ENCODE results near the gene CNPY3. TPM values are rescaled to one million over a fixed set of nuclear protein-coding genes. Genes with fewer than 3 reads are reported as not detected.
"Not testable (repeated sequence)": the region's sequence is repeated elsewhere in the genome, so short reads cannot be mapped to it uniquely, and the experiment has no call there.

Gene CNPY3
- total and polyA plus RNA-seq, 2 of the 13 experiments (the other 11 are each of a cell fraction or from before 2014, with no cell fraction given) = 42.3 to 60.2 TPM

DNA sequence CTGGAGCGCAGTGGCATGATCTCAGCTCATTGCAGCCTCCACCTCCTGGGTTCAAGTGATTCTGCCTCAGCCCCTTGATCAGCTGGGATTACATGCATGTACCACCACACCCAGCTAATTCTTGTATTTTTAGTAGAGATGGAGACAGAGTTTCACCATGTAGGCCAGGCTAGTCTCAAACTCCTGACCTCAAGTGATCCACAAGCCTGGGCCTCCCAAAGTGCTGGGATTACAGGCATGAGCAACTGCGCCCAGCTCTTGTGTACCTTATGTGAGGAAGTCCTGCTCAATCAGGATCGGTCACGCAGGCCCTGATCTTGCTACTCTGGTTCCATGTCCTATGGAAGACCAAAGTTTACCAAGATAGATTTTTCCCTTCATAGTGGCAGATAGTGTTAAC, 41.1 kb upstream of the CNPY3 start:
- H4K20me1 ChIP-seq (ENCODE audit: insufficient read depth, low read length); ATAC-seq; H3K27ac ChIP-seq (ENCODE audit: extremely low read length, insufficient read depth, low read length); H3K27me3 ChIP-seq (ENCODE audit: control insufficient read depth in 1 of 2, insufficient read depth in 2 of 2, low read length in 2 of 2); H3K9ac ChIP-seq (ENCODE audit: insufficient read depth, low read depth, low read length); DNase-seq (ENCODE audit: low spot score); H2AFZ ChIP-seq (ENCODE audit: low read length); FAIRE-seq; CTCF ChIA-PET (ENCODE audit: low intra/inter-chr PET ratio, low total read pairs); intact Hi-C loops (cut with micrococcal nuclease; ENCODE audit: unreplicated experiment); in situ Hi-C loops (cut with HindIII; ENCODE audit: extremely low pct_ligation_motif_present, low pct_unique_long_range_greater_than_20kb); H3K9me3 ChIP-seq (ENCODE audit: low read length); H3K4me3 ChIP-seq (replicated peaks in 1 of 3; ENCODE audit: insufficient read depth in 1 of 3, low read depth in 2 of 3, low read length in 3 of 3); H3K4me2 ChIP-seq (ENCODE audit: low read depth, low read length); BruUV-seq (replicated peaks): not testable (repeated sequence)
- Histone ChIP-seq H3K79me2 (ENCODE audit: insufficient read depth, low read length) (peaks cover 11% of the 10 kb centered on the region), H3K36me3 (replicated peaks in 1 of 2; ENCODE audit: control insufficient read depth in 1 of 2, insufficient read depth in 2 of 2, low read length in 2 of 2) (peaks cover 24 to 32% of the 10 kb centered on the region in 2 experiments), H3K4me1 (ENCODE audit: insufficient read depth, low read length) (peaks cover 44% of the 10 kb centered on the region)
- WGBS (ENCODE audit: low lambda C conversion rate) = 93% methylated on average over 4 of the region's 4 CpGs
- 0 out of 2 replicates have a peak, but pooled peaks have one; percentile 1 for TF ChIP-seq POLR2G (IDR thresholded peaks at IDR 0.05; ENCODE audit: low read depth, low read length)
- POLR2A ChIA-PET = interaction anchor here (7.3 kb wide), 1 partner anchor 8 kb away, joined by 147 read pairs; the partner anchor contains the start of gene RPL7L1

DNA sequence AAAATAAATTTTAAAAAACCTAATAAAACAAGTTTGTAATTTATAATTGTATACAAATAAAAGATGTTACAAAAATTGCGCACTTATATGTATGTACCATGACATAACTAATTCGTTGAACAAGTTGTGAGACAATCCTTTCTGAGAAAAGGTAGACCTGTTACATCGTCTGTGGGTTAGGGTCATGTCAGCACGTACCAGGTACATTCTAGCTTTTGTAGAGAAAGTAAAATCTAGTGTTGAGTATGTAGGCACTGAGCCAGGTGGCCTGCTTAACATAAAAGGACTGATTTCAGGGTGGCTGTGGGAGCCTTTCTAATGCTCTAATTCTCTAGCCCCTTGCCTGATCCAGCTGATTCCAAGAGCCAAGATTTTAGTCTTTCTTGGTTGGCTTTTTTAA, 39.5 kb upstream of the CNPY3 start:
- no peak for DNase-seq (ENCODE audit: low spot score)
- Histone ChIP-seq H2AFZ (ENCODE audit: low read length) (no peak overlapping the region), H4K20me1 (ENCODE audit: insufficient read depth, low read length) (no peaks in the 10 kb centered on the region), H3K4me2 (ENCODE audit: low read depth, low read length) (peak overlapping the region; percentile 89), H3K27me3 (ENCODE audit: control insufficient read depth in 1 of 2, insufficient read depth in 2 of 2, low read length in 2 of 2) (no peaks in the 10 kb centered on the region), H3K27ac (ENCODE audit: extremely low read length, insufficient read depth, low read length) (peak overlapping the region; percentile 94), H3K36me3 (replicated peaks in 1 of 2; ENCODE audit: control insufficient read depth in 1 of 2, insufficient read depth in 2 of 2, low read length in 2 of 2) (peaks cover 11 to 16% of the 10 kb centered on the region in 2 experiments), H3K4me3 (replicated peaks in 1 of 3; ENCODE audit: insufficient read depth in 1 of 3, low read depth in 2 of 3, low read length in 3 of 3) (peak overlapping the region; percentile 75 to 95 (median 86)), H3K4me1 (ENCODE audit: insufficient read depth, low read length) (peaks cover 44% of the 10 kb centered on the region), H3K9ac (ENCODE audit: insufficient read depth, low read depth, low read length) (peak overlapping the region; percentile 93), H3K79me2 (ENCODE audit: insufficient read depth, low read length) (no peaks in the 10 kb centered on the region), H3K9me3 (ENCODE audit: low read length) (no peaks in the 10 kb centered on the region)
- ATAC-seq = peak; percentile 4
- intact Hi-C loops (cut with micrococcal nuclease; ENCODE audit: unreplicated experiment) = loop anchor here (1.0 to 5.0 kb wide), 2 partner anchors 11 to 163 kb away; partner anchors contain the start of gene RPL7L1
- TF ChIP-seq ZSCAN12 (CRISPR knock-in tag; IDR thresholded peaks at IDR 0.05) (0 out of 2 replicates have a peak, but pooled peaks have one; percentile 8), ZFP36L1 (CRISPR knock-in tag; IDR thresholded peaks at IDR 0.05) (no peak), ZNF652 (CRISPR knock-in tag; IDR thresholded peaks at IDR 0.05; ENCODE audit: borderline replicate concordance, low read depth) (0 out of 2 replicates have a peak, but pooled peaks have one; percentile 3), ZNF775 (CRISPR knock-in tag; IDR thresholded peaks at IDR 0.05; ENCODE audit: borderline replicate concordance) (0 out of 2 replicates have a peak, but pooled peaks have one; percentile 4), ZNF124 (CRISPR knock-in tag; IDR thresholded peaks at IDR 0.05) (0 out of 2 replicates have a peak, but pooled peaks have one; percentile 9), KAT2B (IDR thresholded peaks at IDR 0.05; ENCODE audit: borderline replicate concordance, low read depth, low read length) (0 out of 2 replicates have a peak, but pooled peaks have one; percentile 2), CC2D1A (CRISPR knock-in tag; IDR thresholded peaks at IDR 0.05) (0 out of 2 replicates have a peak, but pooled peaks have one; percentile 60), ZBTB21 (CRISPR knock-in tag; IDR thresholded peaks at IDR 0.05) (0 out of 2 replicates have a peak, but pooled peaks have one; percentile 9), CEBPG (CRISPR knock-in tag; IDR thresholded peaks at IDR 0.05) (no peak), SOX13 (IDR thresholded peaks at IDR 0.05) (no peak), SOX13 (CRISPR knock-in tag; conservative IDR thresholded peaks at IDR 0.05 in 1 of 2, IDR thresholded peaks at IDR 0.05 in 1 of 2) (no peak), PHF5A (CRISPR knock-in tag; IDR thresholded peaks at IDR 0.05; ENCODE audit: low read depth, unreplicated experiment) (peak; percentile 38)
- TF ChIP-seq, protein P1, sequence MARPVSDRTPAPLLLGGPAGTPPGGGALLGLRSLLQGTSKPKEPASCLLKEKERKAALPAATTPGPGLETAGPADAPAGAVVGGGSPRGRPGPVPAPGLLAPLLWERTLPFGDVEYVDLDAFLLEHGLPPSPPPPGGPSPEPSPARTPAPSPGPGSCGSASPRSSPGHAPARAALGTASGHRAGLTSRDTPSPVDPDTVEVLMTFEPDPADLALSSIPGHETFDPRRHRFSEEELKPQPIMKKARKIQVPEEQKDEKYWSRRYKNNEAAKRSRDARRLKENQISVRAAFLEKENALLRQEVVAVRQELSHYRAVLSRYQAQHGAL (CRISPR knock-in tag; IDR thresholded peaks at IDR 0.05; ENCODE audit: not compliant biosample characterization) = peak; percentile 9
- TF ChIP-seq, protein P2, sequence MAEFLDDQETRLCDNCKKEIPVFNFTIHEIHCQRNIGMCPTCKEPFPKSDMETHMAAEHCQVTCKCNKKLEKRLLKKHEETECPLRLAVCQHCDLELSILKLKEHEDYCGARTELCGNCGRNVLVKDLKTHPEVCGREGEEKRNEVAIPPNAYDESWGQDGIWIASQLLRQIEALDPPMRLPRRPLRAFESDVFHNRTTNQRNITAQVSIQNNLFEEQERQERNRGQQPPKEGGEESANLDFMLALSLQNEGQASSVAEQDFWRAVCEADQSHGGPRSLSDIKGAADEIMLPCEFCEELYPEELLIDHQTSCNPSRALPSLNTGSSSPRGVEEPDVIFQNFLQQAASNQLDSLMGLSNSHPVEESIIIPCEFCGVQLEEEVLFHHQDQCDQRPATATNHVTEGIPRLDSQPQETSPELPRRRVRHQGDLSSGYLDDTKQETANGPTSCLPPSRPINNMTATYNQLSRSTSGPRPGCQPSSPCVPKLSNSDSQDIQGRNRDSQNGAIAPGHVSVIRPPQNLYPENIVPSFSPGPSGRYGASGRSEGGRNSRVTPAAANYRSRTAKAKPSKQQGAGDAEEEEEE (CRISPR knock-in tag; IDR thresholded peaks at IDR 0.05; ENCODE audit: borderline replicate concordance) = no peak
- in situ Hi-C loops (cut with HindIII; ENCODE audit: extremely low pct_ligation_motif_present, low pct_unique_long_range_greater_than_20kb) = no loop called here
- no peak for FAIRE-seq
- ChIA-PET POLR2A (interaction anchor here (0.6 to 7.3 kb wide), 8 partner anchors 10 to 802 kb away, joined by 3 to 147 read pairs (median 8); partner anchors contain the start of genes BICRAL, CNPY3, RPL7L1 and TBCC), CTCF (ENCODE audit: low intra/inter-chr PET ratio, low total read pairs) (no interaction called here)
- no TSS peak for BruUV-seq (replicated peaks)
- WGBS (ENCODE audit: low lambda C conversion rate) = 63% methylated on average over 4 of the region's 4 CpGs
